Left hindlimb (tissue), 1 donor: ENCODE measurements around the gene IGSF10.

Experiments used
- DNase-seq: peaks from one replicate; pipeline ENCODE4 v3.0.0-alpha.2; 2018

Gene IGSF10

DNA sequence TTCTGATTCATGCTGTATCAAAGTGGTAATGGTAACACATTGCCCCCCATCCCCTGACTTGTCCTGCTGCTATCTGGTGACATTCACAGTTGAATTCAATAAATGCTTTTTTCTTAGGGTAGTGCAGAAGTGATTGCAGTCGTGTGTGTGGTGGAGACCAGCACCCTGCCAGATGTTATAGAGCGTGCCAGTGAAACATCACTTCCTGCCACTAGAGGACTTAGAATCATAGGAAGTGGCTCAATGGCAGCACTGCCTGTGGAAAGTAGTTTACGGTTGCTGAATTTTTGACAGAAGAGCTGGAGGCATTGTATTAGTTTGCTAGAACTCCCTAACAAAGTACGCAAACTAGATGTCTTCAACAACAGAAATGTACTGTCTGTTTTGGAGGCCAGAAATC, 38.9 kb downstream of the IGSF10 start:
- no peak for DNase-seq

DNA sequence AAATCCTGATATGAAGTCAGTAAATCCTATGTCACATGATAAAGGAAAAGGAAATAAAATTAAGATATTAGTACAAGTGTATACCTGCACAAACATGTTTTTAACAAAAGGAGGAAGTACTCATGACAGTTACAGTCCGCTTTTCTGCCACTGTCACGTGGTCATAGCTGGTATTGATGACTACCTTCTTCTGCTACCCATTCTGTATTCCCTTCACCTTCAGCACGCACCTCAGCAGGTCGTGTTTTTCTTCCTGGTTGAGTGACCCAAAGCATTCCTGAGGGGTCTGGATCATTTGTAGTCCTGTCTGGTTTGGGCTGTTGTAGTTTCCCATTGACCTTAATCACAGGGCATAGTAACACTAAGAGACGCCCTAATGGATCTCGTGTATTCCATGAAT, 41.1 kb downstream of the IGSF10 start:
- no peak for DNase-seq

DNA sequence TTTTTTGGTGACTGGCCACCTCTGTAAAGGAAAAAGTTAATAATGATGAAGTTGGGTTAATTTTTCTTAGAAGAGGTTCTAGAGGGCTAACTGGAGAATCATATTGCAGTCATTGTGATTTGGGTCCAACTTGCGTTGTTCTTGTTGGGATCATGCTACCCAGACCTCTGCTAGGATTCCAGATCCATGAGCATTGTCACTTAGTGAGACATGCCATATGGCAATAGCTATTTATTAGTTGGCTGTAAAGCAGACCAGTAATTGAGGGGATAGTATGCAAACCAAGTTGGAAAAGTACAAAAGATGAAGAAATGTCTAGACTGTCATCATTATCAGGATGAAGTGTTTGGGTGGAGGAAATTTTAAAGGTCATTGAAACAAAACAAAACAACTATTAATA, 45.6 kb downstream of the IGSF10 start:
- no peak for DNase-seq

DNA sequence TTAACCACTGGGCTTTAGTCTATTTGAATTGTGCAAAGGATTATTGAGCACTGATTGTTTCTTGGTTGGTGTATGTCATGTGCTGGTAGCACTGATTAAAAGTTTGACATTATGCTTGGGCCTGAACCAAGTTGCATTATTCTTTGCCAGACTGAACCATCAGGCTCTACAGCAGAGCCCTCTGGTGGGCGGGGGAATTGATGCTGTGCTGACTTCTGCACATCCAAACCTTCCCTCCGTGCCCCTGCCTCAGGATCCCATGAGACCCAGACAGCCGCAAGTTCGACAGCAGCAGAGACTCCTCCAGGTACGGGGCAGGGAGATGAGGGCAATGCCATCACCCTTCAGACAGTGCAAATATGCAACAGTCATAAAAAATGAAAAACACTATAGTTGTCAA, 47.9 kb downstream of the IGSF10 start:
- no peak for DNase-seq
